Esophagus squamous epithelium (tissue), 5 donors: ENCODE results near the gene LENEP. TPM values are rescaled to one million over a fixed set of nuclear protein-coding genes. Genes with fewer than 3 reads are reported as not detected.
A peak's percentile ranks its signal among the peaks of the same experiment; 100 is the strongest.

ENCODE experiments used
- DNase-seq: peaks from one replicate; lab custom pipeline; 2025; lab: John Stamatoyannopoulos, UW
- H3K27ac ChIP-seq, 4 donors: fragments of 200-600 bp; sonication (generic); one replicate each; pipeline ENCODE4 v1.5.1; 2016 to 2019; ENCODE audit warnings: mild to moderate bottlenecking in 1 of 4
- H3K27me3 ChIP-seq, 4 donors: fragments of 200-600 bp; sonication (generic); 1 replicate in 3 of 4; 2 replicates in 1 of 4; pipeline versions ENCODE4 v1.5.1 to v1.6.0; 2017 to 2021; ENCODE audit warnings: antibody characterized with exemption in 1 of 4
- H3K36me3 ChIP-seq, 3 donors: fragments of 200-600 bp; sonication (generic); one replicate each; pipeline ENCODE4 v1.5.1; 2016 to 2019
- H3K4me1 ChIP-seq, 3 donors: fragments of 200-600 bp; sonication (generic); one replicate each; pipeline ENCODE4 v1.5.1; 2017 to 2019
- H3K4me3 ChIP-seq, 4 donors: fragments of 200-600 bp; sonication (generic); 1 replicate in 3 of 4; 2 replicates in 1 of 4; pipeline ENCODE4 v1.5.1; 2016 to 2019; ENCODE audit warnings: mild to moderate bottlenecking in 2 of 4, moderate library complexity in 1 of 4
- H3K9me3 ChIP-seq, 3 donors: fragments of 200-600 bp; sonication (generic); one replicate each; pipeline ENCODE4 v1.5.1; 2016 to 2019
- CTCF ChIP-seq, 6 experiments: fragments of 450-650 bp in 4 of 6; fragments of 200-600 bp in 2 of 6; sonication (generic) in 2 of 6; IDR thresholded peaks; one replicate each; pipeline ENCODE4 v1.5.1; 2016 to 2019; ENCODE audit warnings: antibody characterized with exemption in 6 of 6, mild to moderate bottlenecking in 4 of 6, moderate library complexity in 4 of 6
- POLR2A ChIP-seq, 4 donors: fragments of 450-650 bp; IDR thresholded peaks; one replicate each; pipeline ENCODE4 v1.6.1; 2017; ENCODE audit warnings: antibody characterized with exemption in 4 of 4, mild to moderate bottlenecking in 4 of 4, moderate library complexity in 3 of 4
- WGBS, 2 donors: methylation state at CpG; one replicate each; pipeline ENCODE4 v1.1.5; 2018; 5-methylcytosine and 5-hydroxymethylcytosine counted together
- intact Hi-C: fragments of 100-400 bp; cut with DNase I; formaldehyde crosslinking; loops from one replicate; pipeline ENCODE4 v1.15.0; 2022
- total RNA-seq, 4 donors: library from RNA; depleted of rRNA; stranded (reverse); fragments of >200 nt; gene quantifications; one replicate each; pipeline ENCODE4 v1.1.0, GENCODE V29; 2016
- donor health status: DM: yes; HTN: yes; CAD: no.

LENEP gene
- total RNA-seq, 4 donors from 2014 or later, result not detected

GRCh38 chr1:155032886-155033285 is 39.5 kb downstream of the LENEP start:
- no peak overlapping the region for H3K27ac ChIP-seq
- intact Hi-C loops, result no loop called here
- 82 to 85% methylated on average over 6 to 12 of the region's 12 CpGs for WGBS, 2 donors
- no peak for DNase-seq
- no peaks in the 10 kb centered on the region for H3K36me3 ChIP-seq
- TF ChIP-seq POLR2A (IDR thresholded peaks at IDR 0.05) (no peak), CTCF (IDR thresholded peaks at IDR 0.05) (no peak)
- H3K4me1 ChIP-seq, result peaks cover 11 to 40% (median 25%) of the 10 kb centered on the region in 3 donors
- H3K27me3 ChIP-seq, result no peaks in the 10 kb centered on the region
- no peaks in the 10 kb centered on the region for H3K9me3 ChIP-seq
- H3K4me3 ChIP-seq, result no peak overlapping the region

- H3K27ac ChIP-seq, result peak within 1 kb of the TSS in 2 of 4 donors; percentile 13 to 27
- H3K36me3 ChIP-seq, result no peaks in the 10 kb centered on the region
- WGBS, 2 donors, result 100% methylated on average over 3 to 6 of the region's 9 CpGs
- DNase-seq, result no peak
- H3K4me3 ChIP-seq, result no peak within 1 kb of the TSS
- H3K27me3 ChIP-seq, result no peaks in the 10 kb centered on the region
- TF ChIP-seq POLR2A (IDR thresholded peaks at IDR 0.05), result no peak
- H3K9me3 ChIP-seq, result no peaks in the 10 kb centered on the region
- H3K4me1 ChIP-seq, result peaks cover 17 to 47% (median 30%) of the 10 kb centered on the region in 3 donors
- intact Hi-C loops, result no loop called here
These were observed 40.1 kb downstream of the LENEP start, which contains the start of the genes DCST1 and DCST2 for GRCh38 chr1:155033524-155033923. TSS of gene DCST1 (plus strand) at chr1:155033824. CDS start at chr1:155034037, 213 bp downstream. TSS of gene DCST2 (minus strand) at chr1:155033781. CDS start at chr1:155033701, 80 bp downstream.

GRCh38 chr1:155034318-155035208 is 41.2 kb downstream of the LENEP start:
- Histone ChIP-seq H3K36me3 (no peaks in the 10 kb centered on the region), H3K4me1 (peaks cover 26 to 57% (median 41%) of the 10 kb centered on the region in 3 donors), H3K4me3 (no peak overlapping the region), H3K27me3 (no peaks in the 10 kb centered on the region), H3K9me3 (no peaks in the 10 kb centered on the region), H3K27ac (peak overlapping the region in 2 of 4 donors; percentile 13 to 27)
- DNase-seq, result no peak
- WGBS, 2 donors, result 35 to 68% methylated on average over 14 to 16 of the region's 20 CpGs
- TF ChIP-seq CTCF (IDR thresholded peaks at IDR 0.05) (peak in 2 of 6 experiments; percentile 14 to 39), POLR2A (IDR thresholded peaks at IDR 0.05) (no peak)
- intact Hi-C loops, result no loop called here

- H3K27me3 ChIP-seq, result no peaks in the 10 kb centered on the region
- no peak for DNase-seq
- WGBS, 2 donors, result 73 to 77% methylated on average over 2 of the region's 2 CpGs
- TF ChIP-seq POLR2A (IDR thresholded peaks at IDR 0.05) (no peak), CTCF (IDR thresholded peaks at IDR 0.05) (no peak)
- H3K4me1 ChIP-seq, result peaks cover 26 to 63% (median 42%) of the 10 kb centered on the region in 3 donors
- intact Hi-C loops, result no loop called here
- peak overlapping the region in 2 of 4 donors; percentile 91 to 92 for H3K27ac ChIP-seq
- no peaks in the 10 kb centered on the region for H3K9me3 ChIP-seq
- no peaks in the 10 kb centered on the region for H3K36me3 ChIP-seq
- no peak overlapping the region for H3K4me3 ChIP-seq
These were observed 42.5 kb downstream of the LENEP start for GRCh38 chr1:155035936-155036335.

GRCh38 chr1:155037043-155037442 is 43.7 kb downstream of the LENEP start:
- H3K36me3 ChIP-seq, result no peaks in the 10 kb centered on the region
- H3K4me1 ChIP-seq, result peaks cover 26 to 63% (median 42%) of the 10 kb centered on the region in 3 donors
- peak overlapping the region in 3 of 4 donors; percentile 89 to 92 (median 91) for H3K27ac ChIP-seq
- intact Hi-C loops, result no loop called here
- H3K9me3 ChIP-seq, result no peaks in the 10 kb centered on the region
- no peak overlapping the region for H3K4me3 ChIP-seq
- no peaks in the 10 kb centered on the region for H3K27me3 ChIP-seq
- TF ChIP-seq POLR2A (IDR thresholded peaks at IDR 0.05), result no peak
- no peak for TF ChIP-seq CTCF (IDR thresholded peaks at IDR 0.05)
- WGBS, 2 donors, result 82 to 89% methylated on average over 1 to 2 of the region's 3 CpGs
- no peak for DNase-seq
